Spleen (tissue), 11 donors: ENCODE results near the gene KL. TPM values are rescaled to one million over a fixed set of nuclear protein-coding genes. Genes with fewer than 3 reads are reported as not detected.

ENCODE experiments used
- DNase-seq: peaks from one replicate; pipeline ENCODE4 v3.0.0-alpha.2; 2020
- H3K27ac ChIP-seq, 8 donors: fragments of 200-600 bp; sonication (generic) in 7 of 8; 1 replicate in 4 of 8; 2 replicates in 4 of 8; pipeline versions ENCODE4 v1.5.0 to v1.8.0; 2016 to 2021; ENCODE audit warnings: inconsistent platforms in 4 of 8, mild to moderate bottlenecking in 4 of 8, moderate library complexity in 1 of 8
- H3K27me3 ChIP-seq, 7 donors: fragments of 200-600 bp; sonication (generic) in 6 of 7; replicated peaks in 1 of 7; 1 replicate in 4 of 7; 2 replicates in 3 of 7; pipeline versions ENCODE4 v1.5.0 to v1.8.0; 2016 to 2021; ENCODE audit warnings: inconsistent platforms in 3 of 7, mild to moderate bottlenecking in 1 of 7
- H3K36me3 ChIP-seq, 6 donors: fragments of 200-600 bp; sonication (generic) in 5 of 6; 1 replicate in 4 of 6; 2 replicates in 2 of 6; pipeline versions ENCODE4 v1.5.0 to v1.8.0; 2016 to 2021; ENCODE audit warnings: inconsistent platforms in 2 of 6
- H3K4me1 ChIP-seq, 6 donors: fragments of 200-600 bp; sonication (generic) in 5 of 6; 1 replicate in 3 of 6; 2 replicates in 3 of 6; pipeline versions ENCODE4 v1.5.0 to v1.8.0; 2016 to 2021; ENCODE audit warnings: inconsistent platforms in 3 of 6
- H3K4me3 ChIP-seq, 8 donors: fragments of 200-600 bp; sonication (generic) in 7 of 8; 1 replicate in 4 of 8; 2 replicates in 4 of 8; pipeline versions ENCODE4 v1.5.0 to v1.8.0; 2016 to 2021; ENCODE audit warnings: inconsistent platforms in 4 of 8, mild to moderate bottlenecking in 4 of 8, moderate library complexity in 2 of 8
- H3K9me3 ChIP-seq, 8 donors: fragments of 200-600 bp; sonication (generic) in 7 of 8; 1 replicate in 4 of 8; 2 replicates in 4 of 8; pipeline versions ENCODE4 v1.5.0 to v1.8.0; 2016 to 2021; ENCODE audit warnings: inconsistent platforms in 4 of 8
- CTCF ChIP-seq, 11 experiments: fragments of 200-600 bp in 7 of 11; fragments of 450-650 bp in 4 of 11; sonication (generic) in 4 of 11; IDR thresholded peaks in 8 of 11; conservative IDR thresholded peaks in 3 of 11; 1 replicate in 7 of 11; 2 replicates in 4 of 11; pipeline versions ENCODE4 v1.4.0 to v1.8.0; 2016 to 2021; ENCODE audit warnings: antibody characterized with exemption in 11 of 11, inconsistent platforms in 4 of 11, mild to moderate bottlenecking in 1 of 11
- POLR2A ChIP-seq, 3 donors: fragments of 450-650 bp; IDR thresholded peaks; one replicate each; pipeline ENCODE4 v1.5.1; 2017; ENCODE audit warnings: antibody characterized with exemption in 3 of 3, mild to moderate bottlenecking in 1 of 3
- POLR2AphosphoS5 ChIP-seq, 3 donors: sonication (generic); formaldehyde crosslinking; IDR thresholded peaks; one replicate each; pipeline ENCODE4 v1.5.1; 2017; ENCODE audit warnings: antibody characterized with exemption in 3 of 3
- WGBS, 5 donors: extraction: QIAGEN DNeasy Blood & Tissue Kit in 3 of 5; methylation state at CpG; one replicate each; pipeline versions ENCODE4 v1.1.5 to v1.1.7; 2013 to 2018; 5-methylcytosine and 5-hydroxymethylcytosine counted together
- intact Hi-C: fragments of 100-400 bp; cut with DNase I; formaldehyde crosslinking; loops from one replicate; pipeline ENCODE4 v1.15.0; 2023; ENCODE audit warnings: low total_unique reads
- polyA plus RNA-seq, 3 donors: library from polyadenylated mRNA; stranded (reverse); fragments of 200-250 nt; gene quantifications; one replicate each; pipeline ENCODE4 v1.2.1, GENCODE V29; 2013
- total RNA-seq, 7 donors: library from RNA; depleted of rRNA in 3 of 7; stranded (reverse); fragments of >200 nt in 3 of 7; fragmentation: NEBNext Ultra II Directional in 4 of 7; extraction: Animal tissue kit (Norgen Biotek cat#: 25700) in 4 of 7; gene quantifications; one replicate each; pipeline versions ENCODE4 v1.1.0 to v1.2.1, GENCODE V29; 2016 to 2021
- donor health status: healthy with polysubstance abuse.
- donor health status: DM: no; HTN: no; CAD: no; lungs with moderate emphysema.
- donor health status: DM: no; HTN: no; CAD: no.
- donor health status: Bipolar disorder and iron deficiency.
- donor health status: healthy.
- donor health status: DM: no; HTN: no; CAD: no.
- donor health status: DM: yes; HTN: yes; CAD: no.

KL gene
- total and polyA plus RNA-seq, 10 donors = 0.35 to 10.2 (median 4.6) TPM

GRCh38 chr13:33053397-33054066 is 37.3 kb downstream of the KL start:
- WGBS, 5 donors = 79 to 95% (median 92%) methylated on average over 7 of the region's 7 CpGs

GRCh38 chr13:33057019-33057780 is 41.0 kb downstream of the KL start:
- TF ChIP-seq CTCF (IDR thresholded peaks at IDR 0.05 in 8 of 11, conservative IDR thresholded peaks at IDR 0.05 in 3 of 11) = peak in 6 of 11 experiments; percentile 4 to 40 (median 24)
- TF ChIP-seq POLR2AphosphoS5 (IDR thresholded peaks at IDR 0.05) = no peak
- TF ChIP-seq POLR2A (IDR thresholded peaks at IDR 0.05) = no peak
- intact Hi-C loops = no loop called here
- DNase-seq = no peak
- Histone ChIP-seq H3K36me3 (peaks cover 0 to 5% (median 0%) of the 10 kb centered on the region in 6 donors), H3K4me3 (no peak overlapping the region), H3K27me3 (no peaks in the 10 kb centered on the region), H3K9me3 (no peaks in the 10 kb centered on the region), H3K27ac (no peak overlapping the region), H3K4me1 (peaks cover 0 to 18% (median 4%) of the 10 kb centered on the region in 6 donors)
- 62 to 70% (median 63%) methylated on average over 9 of the region's 9 CpGs for WGBS, 5 donors

More at GRCh38 chr13:33053397-33054066, 37.3 kb downstream of the KL start:
- no peaks in the 10 kb centered on the region for H3K9me3 ChIP-seq
- H3K27ac ChIP-seq = peak overlapping the region in 1 of 8 donors; percentile 1
- H3K36me3 ChIP-seq = no peaks in the 10 kb centered on the region
- TF ChIP-seq CTCF (IDR thresholded peaks at IDR 0.05 in 8 of 11, conservative IDR thresholded peaks at IDR 0.05 in 3 of 11) = no peak
- TF ChIP-seq POLR2A (IDR thresholded peaks at IDR 0.05) = no peak
- no peak for TF ChIP-seq POLR2AphosphoS5 (IDR thresholded peaks at IDR 0.05)
- H3K27me3 ChIP-seq = no peaks in the 10 kb centered on the region
- H3K4me3 ChIP-seq = no peak overlapping the region
- peaks cover 0 to 18% (median 4%) of the 10 kb centered on the region in 6 donors for H3K4me1 ChIP-seq
- intact Hi-C loops = no loop called here
- DNase-seq = no peak

GRCh38 chr13:33058776-33059327 is 42.6 kb downstream of the KL start:
- intact Hi-C loops = no loop called here
- no peak for TF ChIP-seq POLR2AphosphoS5 (IDR thresholded peaks at IDR 0.05)
- TF ChIP-seq CTCF (IDR thresholded peaks at IDR 0.05 in 8 of 11, conservative IDR thresholded peaks at IDR 0.05 in 3 of 11) = no peak
- no peak for TF ChIP-seq POLR2A (IDR thresholded peaks at IDR 0.05)

More at GRCh38 chr13:33058776-33059327, 42.6 kb downstream of the KL start:
- Histone ChIP-seq H3K4me3 (no peak overlapping the region), H3K27ac (peak overlapping the region in 3 of 8 donors; percentile 25 to 49 (median 41)), H3K36me3 (peaks cover 0 to 5% (median 0%) of the 10 kb centered on the region in 6 donors), H3K9me3 (no peaks in the 10 kb centered on the region), H3K4me1 (peaks cover 0 to 18% (median 4%) of the 10 kb centered on the region in 6 donors), H3K27me3 (no peaks in the 10 kb centered on the region)
- DNase-seq = no peak
- 70 to 82% (median 80%) methylated on average over 3 of the region's 3 CpGs for WGBS, 5 donors
